Fibroblast of upper back skin (primary cell): ENCODE data around the gene FASN.

ENCODE experiments used
- DNase-seq: peaks from one replicate; pipeline ENCODE4 v3.0.0-alpha.2; 2013

Gene FASN

GRCh38 chr17:82117139-82118090 lies 19.4 kb upstream of the FASN start:
- DNase-seq = no peak

- DNase-seq = no peak
Measured at GRCh38 chr17:82116246-82116645, 18.2 kb upstream of the FASN start.

GRCh38 chr17:82114872-82115271 lies 16.8 kb upstream of the FASN start:
- DNase-seq = no peak

GRCh38 chr17:82114447-82114846 lies 16.4 kb upstream of the FASN start:
- DNase-seq = no peak

GRCh38 chr17:82113941-82114340 lies 15.9 kb upstream of the FASN start:
- DNase-seq = no peak

GRCh38 chr17:82113422-82113821 lies 15.4 kb upstream of the FASN start:
- DNase-seq = no peak

- DNase-seq = no peak
Measured at GRCh38 chr17:82112914-82113311, 14.9 kb upstream of the FASN start.

- no peak for DNase-seq
Measured at GRCh38 chr17:82112181-82112913, 14.3 kb upstream of the FASN start.

- no peak for DNase-seq
Measured at GRCh38 chr17:82110298-82110697, 12.3 kb upstream of the FASN start.

- no peak for DNase-seq
Measured at GRCh38 chr17:82108961-82109475, 11.0 kb upstream of the FASN start.

- DNase-seq = no peak
Measured at GRCh38 chr17:82108496-82108945, 10.5 kb upstream of the FASN start.

GRCh38 chr17:82108038-82108437 lies 10.0 kb upstream of the FASN start:
- DNase-seq = no peak

GRCh38 chr17:82107341-82107860 lies 9.4 kb upstream of the FASN start:
- no peak for DNase-seq

- no peak for DNase-seq
Measured at GRCh38 chr17:82106688-82107305, 8.8 kb upstream of the FASN start.

GRCh38 chr17:82105882-82106687 lies 8.0 kb upstream of the FASN start:
- no peak for DNase-seq

GRCh38 chr17:82105417-82105881 lies 7.4 kb upstream of the FASN start:
- DNase-seq = no peak

- no peak for DNase-seq
Measured at GRCh38 chr17:82104797-82105416, 6.9 kb upstream of the FASN start.

- DNase-seq = peak; percentile 28
Measured at GRCh38 chr17:82103553-82104451, 5.8 kb upstream of the FASN start.

- DNase-seq = no peak
Measured at GRCh38 chr17:82101767-82102679, 4.0 kb upstream of the FASN start.
